ENCODE results near the gene MRPL54.

DNA sequence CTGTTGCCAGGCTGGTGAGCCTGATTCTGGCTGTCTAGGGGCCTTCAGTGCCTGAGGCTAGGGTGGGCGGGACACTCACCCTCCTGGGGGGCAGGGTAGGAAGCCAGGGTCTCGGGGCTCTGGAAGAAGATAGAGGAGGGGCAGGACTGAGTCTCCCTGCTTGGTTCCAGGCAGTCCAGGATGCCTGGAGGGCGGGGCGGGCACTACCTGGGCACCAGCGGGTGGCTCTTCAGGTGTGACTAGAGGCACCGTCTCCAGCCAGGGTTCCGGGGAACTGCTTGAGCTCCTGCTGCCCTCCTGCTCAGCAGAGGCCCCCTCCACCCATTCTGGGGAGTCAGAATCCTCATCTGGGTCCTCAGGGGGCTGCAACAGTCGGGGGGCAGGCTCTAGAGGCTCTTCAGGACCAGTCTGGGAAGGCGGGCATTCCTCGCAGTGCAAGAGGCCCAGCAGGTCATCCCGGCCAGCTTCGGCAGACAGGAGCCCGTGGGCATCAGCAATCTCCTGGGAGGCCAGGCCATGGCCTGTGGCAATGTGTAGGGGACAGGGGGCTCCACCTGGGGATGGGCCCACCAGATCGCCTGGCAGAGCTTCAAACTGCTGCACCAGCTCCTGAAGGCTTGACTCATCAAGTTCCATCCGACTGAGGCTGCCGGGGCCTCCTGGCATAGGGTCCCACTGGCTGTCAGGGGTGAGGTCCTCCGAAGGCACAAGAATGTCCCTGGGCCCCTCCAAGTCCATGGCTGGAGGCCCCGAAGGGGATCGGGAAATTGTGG, 2.8 kb upstream of the MRPL54 start:
- TF ChIP-seq ELF4 (IDR thresholded peaks at IDR 0.05) (no peak), FOXM1 (IDR thresholded peaks at IDR 0.05; ENCODE audit: borderline replicate concordance) (no peak), FOXK2 (IDR thresholded peaks at IDR 0.05) (no peak), NFRKB (IDR thresholded peaks at IDR 0.05) (no peak), ZNF384 (IDR thresholded peaks at IDR 0.05) (no peak), SP1 (IDR thresholded peaks at IDR 0.05) (no peak), HDGF (IDR thresholded peaks at IDR 0.05; ENCODE audit: borderline replicate concordance) (no peak), BHLHE40 (IDR thresholded peaks at IDR 0.05; ENCODE audit: borderline replicate concordance) (no peak), ARNT (IDR thresholded peaks at IDR 0.05) (no peak)
- TF ChIP-seq, protein P1, sequence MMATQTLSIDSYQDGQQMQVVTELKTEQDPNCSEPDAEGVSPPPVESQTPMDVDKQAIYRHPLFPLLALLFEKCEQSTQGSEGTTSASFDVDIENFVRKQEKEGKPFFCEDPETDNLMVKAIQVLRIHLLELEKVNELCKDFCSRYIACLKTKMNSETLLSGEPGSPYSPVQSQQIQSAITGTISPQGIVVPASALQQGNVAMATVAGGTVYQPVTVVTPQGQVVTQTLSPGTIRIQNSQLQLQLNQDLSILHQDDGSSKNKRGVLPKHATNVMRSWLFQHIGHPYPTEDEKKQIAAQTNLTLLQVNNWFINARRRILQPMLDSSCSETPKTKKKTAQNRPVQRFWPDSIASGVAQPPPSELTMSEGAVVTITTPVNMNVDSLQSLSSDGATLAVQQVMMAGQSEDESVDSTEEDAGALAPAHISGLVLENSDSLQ (IDR thresholded peaks at IDR 0.05), result no peak
